DMS 273 (cell line): ENCODE data around the gene DLGAP1.

Experiments
- DNase-seq: peaks from one replicate; lab custom pipeline; 2025; ENCODE audit not compliant: unreplicated experiment; lab: John Stamatoyannopoulos, UW

The DLGAP1 gene

DNA sequence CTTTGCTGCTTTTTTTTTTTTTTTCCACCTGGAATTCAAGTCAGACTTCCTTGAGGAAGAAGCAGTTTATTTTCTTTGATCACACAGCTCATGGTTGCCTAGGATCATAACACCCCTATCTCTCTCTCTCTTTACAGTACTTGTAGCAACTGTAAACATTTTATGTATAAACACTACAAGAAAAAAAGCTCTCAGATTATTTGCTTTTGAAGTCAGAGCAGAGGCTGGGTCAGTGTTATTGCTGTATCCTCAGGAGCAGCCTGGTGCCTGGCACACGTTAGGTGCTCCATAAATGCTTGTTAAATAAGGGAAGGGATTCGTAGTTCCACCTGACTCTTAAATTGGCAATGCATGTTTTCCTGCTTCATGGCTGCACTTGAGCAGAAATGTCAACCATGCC lies 783.9 kb downstream of the DLGAP1 start:
- DNase-seq, result no peak

DNA sequence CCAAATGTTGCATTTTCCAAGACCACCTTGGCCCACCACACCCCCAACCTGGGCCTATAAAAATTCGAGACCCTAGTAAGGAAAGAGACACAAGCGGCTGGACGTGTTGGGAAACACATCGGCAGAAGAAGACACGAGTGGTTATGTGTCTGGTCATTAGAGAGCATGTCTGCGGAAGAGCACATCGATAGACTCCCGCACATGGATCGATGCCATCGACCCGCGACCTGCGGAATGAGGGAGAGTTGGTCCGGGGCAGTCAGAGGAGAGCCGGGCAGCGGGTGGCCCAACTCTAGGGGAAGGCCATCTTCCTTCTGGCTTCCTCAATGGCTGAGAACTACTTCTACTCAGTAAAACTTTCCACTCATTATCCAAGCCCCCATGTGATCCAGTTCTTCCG lies 785.7 kb downstream of the DLGAP1 start:
- no peak for DNase-seq

DNA sequence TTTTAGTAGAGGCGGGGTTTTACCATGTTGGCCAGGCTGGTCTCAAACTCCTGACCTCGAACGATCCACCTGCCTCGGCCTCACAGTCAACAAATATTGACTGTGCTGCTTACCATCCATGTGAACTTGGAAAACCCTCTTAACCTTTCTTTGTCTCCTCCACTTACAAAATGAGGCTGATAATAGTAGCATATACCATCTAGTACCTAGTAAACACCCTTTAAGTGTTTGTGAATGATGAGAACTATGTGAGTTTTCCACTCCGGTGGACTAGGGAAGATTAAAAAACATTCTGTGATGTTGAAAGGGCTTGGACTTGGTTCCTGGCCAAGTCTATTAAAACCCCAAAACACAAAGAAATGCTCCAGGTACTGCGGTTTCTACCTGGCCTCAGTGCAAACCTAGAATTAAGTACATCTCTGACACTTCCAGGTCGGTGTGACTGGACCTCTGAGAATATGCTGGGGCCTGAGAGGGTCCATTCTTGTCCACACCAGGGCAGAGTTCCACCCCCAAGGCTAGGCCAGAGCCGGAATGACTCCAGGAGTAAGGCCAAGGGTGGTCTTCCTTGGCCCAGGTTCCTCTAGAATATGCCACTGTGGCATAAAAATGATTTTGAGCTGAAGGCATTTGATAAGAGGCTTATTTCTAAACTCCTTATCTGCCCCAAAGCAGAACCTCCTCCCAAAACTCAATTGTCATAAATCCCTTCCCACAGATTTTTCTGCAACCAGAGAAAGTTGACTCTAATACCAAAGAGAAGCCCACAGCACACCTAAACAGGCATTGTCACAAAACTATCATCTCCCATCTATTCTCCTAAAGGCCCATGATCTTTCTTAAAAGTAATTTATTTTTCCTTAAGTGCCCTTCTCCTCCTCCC lies 787.6 kb downstream of the DLGAP1 start:
- no peak for DNase-seq

DNA sequence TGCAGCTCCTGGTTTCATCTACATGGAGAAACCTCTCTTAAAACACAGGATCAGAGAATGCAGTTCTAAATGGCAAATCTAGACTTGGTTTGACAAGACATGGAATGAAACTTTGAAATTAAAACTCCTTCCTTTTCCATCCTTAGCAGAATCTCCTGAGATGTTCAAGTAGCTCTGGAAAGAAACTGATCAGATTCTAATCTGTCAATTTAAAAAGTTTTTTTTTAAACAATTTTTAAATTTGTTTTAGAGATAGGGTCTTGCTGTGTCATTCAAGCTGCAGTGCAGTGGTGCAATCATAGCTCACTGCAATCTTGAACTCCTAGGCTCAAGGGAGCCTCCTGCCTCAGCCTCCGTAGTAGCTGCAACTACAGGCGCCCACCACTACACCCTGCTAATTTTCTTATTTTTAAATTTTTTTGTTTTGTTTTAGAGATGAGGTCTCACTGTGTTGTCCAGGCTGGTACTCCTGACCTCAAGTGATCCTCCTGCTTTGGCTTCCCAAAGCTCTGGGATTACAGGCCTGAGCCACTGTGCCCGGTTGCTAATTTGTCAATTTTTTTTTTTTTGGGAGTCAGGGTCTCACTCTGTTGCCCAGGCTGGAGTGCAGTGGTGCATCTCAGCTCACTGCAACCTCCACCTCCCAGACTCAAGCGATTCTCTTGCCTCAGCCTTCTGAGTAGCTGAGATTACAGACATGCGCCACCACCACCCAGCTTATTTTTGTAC lies 788.4 kb downstream of the DLGAP1 start:
- DNase-seq, result no peak

DNA sequence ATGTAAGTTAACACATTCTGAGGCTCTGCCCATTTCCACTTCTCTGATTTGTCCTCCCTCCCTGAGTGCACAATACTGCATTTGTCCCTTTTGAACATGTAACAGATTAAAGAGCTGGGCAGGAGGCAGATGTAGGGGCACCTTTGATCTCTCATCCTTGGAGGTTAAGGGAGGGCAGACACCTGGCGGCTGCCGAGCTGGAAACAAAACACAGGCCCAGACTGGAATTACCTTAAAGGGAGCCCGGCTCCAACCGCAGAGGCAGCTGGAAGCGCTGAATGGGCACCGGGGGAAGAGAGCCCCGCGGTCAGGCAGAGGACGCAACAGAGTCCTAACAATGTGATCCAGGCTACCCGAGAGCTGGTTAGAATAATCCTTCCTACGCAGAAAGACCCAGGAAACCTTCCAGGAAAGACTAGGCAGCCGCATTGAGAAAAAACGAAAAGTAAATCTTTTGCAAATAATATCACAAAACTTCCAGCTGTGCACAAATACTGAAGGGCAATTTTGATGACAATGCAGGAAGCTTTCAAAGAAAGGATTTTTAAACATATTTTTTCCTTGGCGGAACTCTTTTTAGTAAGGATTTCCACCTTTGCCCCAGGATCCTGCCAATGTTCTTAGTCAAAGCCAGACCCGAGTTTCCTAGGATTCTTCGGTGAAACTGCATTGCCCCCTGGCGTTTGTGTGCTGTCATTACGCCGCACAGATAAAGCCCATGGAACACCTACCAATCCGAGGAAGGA lies 789.2 kb downstream of the DLGAP1 start:
- peak; percentile 89 for DNase-seq

DNA sequence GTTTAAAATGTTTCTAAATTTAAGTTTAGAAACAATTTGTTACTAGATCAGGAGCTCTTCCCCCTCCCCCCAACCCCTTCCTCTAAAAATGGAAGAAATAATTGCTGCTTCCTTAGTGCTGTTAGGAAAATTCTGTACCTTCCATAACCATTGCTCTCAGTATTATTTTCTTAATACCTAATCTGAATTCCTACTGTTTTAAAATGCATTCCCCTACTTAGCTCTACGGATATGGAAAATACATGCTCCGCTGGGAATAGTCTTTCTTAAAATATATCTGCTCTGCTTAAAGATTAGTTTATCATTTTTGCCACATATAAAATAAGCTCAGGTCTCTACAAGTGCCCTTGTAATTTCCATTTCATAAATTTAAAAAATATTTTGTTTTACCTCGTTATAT lies 789.9 kb downstream of the DLGAP1 start:
- no peak for DNase-seq

DNA sequence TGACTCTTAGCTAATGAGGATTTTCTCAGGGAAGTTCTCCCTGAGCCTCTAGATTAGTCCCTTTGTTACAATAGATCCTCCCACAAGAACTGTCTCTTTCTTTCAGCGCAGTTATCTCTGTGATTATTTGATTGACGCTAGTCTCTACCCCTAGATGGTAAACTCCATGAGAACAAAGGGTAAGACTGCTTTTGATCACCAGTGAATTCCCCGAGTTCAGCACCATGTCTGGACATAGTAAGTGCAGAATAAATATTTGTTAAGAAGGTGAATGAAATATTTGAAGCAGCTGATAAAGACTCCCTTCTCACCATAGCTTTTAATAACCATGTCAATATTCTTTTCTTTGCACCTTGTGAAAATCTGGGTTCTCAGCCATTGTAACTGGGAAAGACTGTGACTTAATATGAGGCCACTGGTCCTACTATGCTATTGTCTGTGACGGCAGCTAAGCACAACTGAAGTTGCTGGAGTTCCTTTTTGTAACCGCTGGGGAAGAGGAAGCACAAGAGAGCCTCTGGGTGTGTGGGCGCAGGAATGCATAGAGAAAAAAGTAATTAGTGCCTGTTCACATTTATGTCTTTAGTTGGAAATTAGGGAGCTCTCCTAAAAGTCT lies 790.4 kb downstream of the DLGAP1 start:
- no peak for DNase-seq

DNA sequence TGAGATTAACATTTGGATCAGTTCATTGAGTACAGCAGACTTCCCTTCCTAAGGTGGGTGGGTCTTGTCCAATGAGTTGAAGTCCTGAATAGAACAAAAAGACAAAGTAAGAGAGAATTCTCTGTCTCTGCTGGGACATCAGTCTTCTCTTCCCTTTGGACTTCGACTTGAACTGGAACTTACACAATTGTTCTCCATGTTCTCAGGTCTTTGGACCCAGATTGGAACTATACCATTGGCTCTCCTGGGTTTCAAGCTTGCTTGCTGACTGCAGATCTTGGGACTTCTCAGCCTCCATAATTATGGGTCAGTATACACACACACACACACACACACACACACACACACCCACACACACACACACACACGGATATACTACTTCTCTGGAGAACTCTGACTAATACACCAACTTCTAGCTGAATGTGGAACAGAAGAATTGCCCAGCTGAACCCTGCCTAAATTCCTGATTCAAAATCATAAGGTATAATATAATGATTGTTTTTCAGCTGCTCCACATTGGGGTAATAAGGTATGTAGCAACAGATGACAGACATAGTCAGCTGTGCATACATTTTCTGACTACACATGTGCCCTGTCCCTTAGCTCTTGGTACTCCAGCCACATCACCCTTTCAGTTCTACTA lies 791.1 kb downstream of the DLGAP1 start:
- no peak for DNase-seq

DNA sequence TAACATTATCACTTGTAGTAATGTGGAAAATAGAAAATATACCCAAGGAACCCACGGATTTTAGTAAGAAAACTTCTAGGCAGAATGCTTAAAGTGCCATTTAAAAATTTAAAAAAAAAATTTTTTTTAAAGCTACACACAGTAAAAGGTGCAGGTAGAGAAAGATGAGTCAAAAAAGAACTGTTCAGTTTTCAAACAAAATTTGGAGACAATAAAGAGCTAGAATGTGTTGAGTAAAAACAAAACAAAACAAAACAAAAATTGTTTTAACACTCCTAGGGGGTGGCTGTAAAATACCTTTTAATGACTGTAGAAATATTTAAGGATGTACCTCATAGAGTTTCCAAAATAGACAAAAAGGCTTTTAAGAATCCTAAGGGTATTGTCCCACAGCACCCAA lies 793.1 kb downstream of the DLGAP1 start:
- DNase-seq, result no peak

DNA sequence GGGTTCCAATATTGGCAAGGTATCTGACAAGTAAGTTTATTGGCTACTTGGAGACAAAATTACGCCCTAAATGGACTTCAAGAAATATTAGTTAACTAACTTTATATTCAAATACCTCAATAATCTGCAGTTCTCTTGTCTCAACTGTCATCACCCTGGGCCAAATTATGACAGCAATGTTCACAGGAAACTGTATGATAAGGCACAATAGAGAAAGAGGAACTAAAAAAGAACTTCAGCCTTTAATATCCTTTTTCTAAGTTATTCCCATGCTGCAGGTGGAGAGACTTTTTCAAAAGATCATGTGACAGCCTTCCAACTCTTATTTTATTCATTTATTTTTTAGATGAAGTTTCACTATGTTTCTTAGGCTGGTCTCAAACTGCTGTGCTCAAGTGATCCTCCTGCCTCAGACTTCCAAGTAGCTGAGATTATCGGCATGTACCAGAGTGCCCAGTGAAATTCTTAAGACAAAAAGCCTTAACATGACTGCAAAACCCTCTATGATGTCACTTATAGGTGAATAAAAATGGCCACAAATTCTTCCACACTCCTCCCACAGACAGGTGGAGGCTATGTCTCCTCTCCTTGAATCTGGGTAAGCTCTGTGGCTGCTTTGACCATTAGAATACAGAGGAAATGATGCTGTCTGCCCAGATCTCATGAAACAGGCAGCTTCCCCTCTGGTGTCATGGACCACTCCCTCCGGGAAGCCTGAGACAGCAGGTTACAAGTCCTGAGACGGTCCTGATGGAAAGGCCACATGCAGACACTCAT lies 794.2 kb downstream of the DLGAP1 start:
- DNase-seq, result no peak

DNA sequence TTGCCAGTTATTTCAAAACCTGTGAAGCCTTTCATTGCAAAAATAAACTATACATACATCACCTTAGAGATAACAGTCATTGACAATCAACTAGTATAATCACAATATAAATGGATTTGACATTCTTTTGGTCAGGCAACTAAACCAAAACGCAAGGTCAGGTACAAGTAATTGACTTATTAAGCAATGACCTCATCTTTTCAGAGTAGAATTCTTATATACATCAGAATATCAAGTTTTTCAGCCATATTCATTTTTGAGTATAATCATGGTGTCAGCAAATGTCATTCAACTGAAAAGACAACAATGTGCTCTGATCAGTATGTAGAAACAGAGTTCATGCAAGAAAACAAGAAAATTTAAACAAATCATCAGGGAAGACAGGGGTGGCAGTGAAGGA lies 796.6 kb downstream of the DLGAP1 start:
- no peak for DNase-seq

DNA sequence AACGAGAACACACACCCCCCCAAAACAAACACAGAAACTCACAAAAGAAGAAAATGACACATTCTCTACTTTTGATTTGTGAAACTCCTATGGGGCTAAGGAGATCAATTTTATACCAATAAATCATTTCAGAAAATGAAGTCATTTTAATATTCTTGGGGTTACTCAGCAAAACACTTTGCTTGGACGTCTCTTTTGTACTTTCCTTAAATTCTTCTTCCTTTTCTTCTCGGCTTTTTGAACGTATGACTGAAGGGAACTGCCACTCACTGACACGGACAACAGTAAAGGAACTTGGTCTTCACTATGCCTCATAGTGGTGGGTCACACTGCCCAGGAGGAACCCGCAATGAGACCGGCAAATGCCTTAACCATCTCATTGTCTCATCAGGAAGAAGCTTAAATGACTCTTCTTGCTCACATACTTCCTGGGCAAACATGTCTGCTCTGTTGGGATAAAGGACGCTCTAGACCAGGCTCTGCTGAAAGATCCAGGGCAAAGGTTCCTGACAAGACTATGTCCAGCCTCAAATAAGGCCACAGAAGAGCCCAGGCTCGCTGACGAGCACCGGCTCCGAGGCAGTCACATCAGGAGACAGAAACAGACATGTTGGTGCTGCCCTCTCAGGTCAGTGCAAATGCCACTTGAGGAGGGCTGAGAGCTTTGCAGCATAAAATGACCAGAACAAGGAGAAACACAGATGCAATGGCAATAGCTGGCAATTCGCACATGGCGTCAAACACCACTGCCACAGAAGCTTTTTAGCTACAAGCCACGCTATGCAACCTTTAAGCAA lies 799.7 kb downstream of the DLGAP1 start:
- no peak for DNase-seq

DNA sequence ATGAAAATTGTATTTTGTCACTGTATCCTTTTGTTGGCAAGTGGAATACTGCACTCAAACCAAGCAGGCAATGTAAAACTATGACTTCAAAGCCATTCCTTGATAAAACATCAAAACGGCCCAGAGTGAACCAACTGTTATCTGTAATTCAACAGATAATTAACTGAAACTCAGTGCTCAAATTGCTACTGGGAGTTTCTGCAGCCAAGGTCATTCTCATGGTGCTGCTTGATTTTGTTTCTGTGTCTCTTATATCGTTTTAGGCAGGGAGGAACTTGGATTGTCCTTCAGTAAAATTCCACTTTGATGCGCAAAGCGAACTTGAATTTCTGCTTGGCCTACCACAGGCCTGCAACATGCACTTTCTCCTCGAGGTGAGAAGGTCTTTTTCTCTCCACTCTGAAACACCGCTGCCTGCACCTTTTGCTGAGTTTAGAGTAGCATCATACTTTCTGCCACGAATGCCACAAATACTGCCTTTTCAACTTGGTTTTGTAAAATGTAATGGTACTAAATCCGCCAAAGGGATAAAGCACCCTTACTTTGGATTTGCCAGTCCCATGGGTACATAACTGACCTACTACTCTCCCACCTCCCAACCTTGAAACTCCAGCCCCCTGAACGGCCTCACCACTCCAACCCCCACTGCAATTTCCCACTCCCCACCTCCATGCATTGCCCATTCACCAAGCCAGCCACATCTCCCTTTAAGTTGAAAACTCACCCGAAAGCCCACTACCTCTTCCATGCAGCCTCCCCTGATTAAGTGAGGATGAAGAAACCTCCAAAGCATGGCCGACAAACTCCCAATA lies 800.5 kb downstream of the DLGAP1 start:
- DNase-seq, result no peak

DNA sequence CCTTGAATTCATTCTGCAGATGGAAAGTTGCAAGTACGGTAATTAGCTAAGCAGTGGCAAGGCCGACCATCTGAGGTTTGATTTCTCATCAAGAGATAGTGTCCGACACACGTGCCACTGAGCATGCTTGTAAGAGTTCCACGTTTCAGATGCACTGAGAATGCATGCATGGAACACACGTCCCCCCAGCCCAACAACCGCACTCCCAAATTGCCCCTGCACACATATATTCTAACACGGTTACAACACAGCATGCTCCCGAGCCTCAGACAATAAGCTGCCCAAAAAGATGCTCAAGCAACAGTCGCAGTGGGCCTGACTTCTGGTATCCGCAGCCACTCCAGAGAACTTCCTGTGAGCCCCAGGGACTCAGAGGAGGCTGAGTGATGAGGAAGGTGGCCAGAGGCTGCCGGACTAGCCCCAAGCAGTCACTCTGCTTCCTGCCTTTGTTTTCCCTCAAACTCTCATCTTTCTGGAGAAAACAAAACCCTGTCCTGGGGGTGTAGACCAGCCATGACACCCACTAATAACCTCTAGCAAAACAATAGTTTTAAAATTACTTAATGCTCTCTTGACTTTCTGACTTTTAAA lies 801.2 kb downstream of the DLGAP1 start:
- DNase-seq, result no peak

DNA sequence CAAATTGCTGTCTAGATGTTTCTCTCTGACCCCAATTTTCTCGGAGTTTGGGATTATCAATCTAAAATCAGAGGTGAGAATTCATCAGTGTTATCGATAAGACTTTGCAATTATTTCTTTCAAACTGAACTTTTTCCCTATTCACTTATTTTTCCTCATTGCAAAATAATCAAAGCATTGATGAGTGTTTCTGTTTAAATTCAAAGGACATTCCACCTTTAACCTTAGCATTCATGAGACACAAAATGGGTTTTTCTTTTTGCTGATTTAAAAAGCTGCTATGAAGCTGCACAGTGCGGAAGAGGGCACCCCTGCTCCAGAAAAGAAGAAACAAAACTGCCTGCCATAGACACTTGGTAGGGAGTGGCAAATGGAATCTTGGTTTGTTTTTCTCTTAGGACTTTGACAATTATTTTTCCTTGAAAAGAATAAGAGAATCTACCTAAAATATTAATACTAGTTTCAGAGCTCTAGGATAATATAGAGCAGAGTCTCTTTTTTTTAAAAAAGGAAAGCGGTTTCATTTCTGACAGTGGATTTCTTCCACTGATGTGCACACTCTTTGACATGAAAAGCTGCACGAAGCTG lies 801.8 kb downstream of the DLGAP1 start:
- DNase-seq, result no peak

DNA sequence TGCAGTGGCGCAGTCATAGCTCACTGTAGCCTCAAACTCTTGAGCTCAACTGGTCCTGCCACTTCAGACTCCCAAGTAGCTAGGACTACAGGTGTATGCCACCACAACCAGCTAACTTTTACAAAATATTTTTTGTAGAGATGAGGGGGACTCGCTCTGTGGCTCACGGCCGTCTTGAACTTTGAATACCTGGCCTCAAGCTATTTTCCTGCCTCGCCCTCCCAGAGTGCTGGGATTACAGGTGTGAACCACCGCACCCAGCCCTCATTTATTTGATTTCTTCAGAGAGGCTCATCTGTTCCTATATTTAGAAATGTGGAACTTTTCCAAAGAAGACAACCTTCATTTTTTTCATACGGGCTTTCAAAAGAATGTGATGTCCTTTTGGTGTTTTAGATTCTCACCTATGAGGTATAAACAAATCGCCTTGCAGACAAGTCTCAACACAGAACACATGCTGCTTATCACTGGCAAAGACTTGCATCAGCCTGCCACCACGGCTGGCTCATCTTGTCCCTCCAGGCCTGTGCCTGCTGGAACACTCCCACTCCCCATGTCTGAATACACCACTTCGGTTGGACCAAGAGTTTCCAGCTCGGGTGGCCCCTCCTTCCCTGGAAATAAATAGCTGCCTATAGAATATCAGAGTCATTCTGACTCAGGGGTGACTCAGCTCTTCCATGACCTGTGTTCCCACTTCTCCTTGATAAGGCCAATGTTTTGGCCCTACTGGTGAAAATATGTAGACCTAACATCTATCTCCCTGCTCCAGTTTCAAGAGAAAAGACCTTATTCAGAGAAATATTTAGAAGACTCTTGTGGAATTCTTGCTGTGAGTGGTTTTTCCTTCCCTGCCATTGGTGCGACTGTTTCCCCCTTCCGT lies 802.5 kb downstream of the DLGAP1 start:
- DNase-seq, result peak; percentile 66

DNA sequence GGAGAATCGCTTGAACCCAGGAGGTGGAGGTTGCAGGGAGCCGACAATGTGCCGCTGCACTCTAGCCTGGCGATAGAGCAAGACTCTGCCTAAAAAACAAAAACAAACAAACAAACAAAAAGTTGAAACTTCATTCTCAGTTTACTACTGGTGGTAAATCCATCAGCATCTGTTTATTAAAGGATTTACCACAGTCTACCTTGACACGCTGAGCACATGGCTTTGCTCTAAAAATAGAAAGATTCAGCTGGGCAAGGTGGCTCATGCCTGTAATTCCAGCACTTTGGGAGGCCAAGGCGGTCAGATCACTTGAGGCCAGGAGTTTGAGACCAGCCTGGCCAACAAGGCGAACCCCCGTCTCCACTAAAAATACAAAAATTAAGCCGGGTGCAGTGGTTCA lies 803.8 kb downstream of the DLGAP1 start:
- no peak for DNase-seq
